GM19035 (cell line): ENCODE results near the gene MERTK.
"Not testable (repeated sequence)": the region's sequence is repeated elsewhere in the genome, so short reads cannot be mapped to it uniquely, and the experiment has no call there.

Experiments used
- ATAC-seq: cut with Tn5 transposase; IDR thresholded peaks from one replicate; pipeline ENCODE4 v1.9.1; 2021; ENCODE audit not compliant: unreplicated experiment

Gene MERTK

DNA sequence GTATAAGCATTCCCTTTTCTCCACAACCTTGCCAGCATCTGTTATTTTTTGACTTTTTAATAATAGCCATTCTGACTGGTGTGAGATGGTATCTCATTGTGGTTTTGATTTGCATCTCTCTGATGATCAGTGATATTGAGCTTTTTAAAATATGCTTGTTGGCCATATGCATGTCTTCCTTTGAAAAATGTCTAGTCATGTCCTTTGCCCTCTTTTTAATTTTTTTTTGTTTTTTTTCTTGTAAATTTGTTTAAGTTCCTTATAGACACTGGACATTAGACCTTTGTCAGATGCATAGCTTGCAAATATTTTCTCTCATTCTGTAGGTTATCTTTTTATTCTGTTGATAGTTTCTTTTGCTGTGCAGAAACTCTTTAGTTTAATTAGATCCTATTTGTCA, 171.4 kb downstream of the MERTK start:
- not testable (repeated sequence) for ATAC-seq

DNA sequence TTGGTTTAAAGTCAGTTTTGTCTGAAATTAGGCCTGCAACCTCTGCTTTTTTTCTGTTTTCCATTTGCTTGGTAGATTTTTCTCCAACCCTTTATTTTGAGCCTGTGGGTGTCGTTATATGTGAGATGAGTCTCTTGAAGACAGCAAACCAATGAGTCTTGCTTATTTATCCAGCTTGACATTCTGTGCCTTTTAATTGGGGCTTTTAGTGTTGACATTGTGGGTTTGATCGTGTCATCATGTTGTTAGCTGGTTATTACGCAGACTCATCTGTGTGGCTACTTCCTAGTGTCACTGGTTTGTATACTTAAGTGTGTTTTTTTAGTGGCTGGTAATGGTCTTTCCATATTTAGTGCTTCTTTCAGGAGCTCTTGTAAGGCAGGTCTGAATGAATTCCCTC, 175.5 kb downstream of the MERTK start:
- no peak for ATAC-seq

DNA sequence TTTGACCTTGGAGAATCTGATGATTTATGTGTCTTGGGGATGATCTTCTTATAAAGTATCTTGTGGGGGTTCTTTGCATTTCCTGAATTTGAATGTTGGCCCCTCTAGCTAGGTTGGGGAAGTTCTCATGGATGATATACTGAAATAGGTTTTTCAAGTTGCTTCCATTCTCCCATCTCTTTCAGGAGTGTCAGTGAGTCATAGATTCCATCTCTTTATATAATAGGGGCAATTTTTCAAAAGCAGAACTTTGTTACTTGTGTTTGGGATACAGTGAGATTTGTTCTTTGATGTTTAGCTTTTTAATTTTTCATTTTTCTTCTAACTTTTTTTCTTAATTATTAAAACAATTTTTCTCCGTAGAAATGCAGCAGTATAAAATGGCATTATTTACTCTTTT, 176.1 kb downstream of the MERTK start:
- ATAC-seq = no peak

DNA sequence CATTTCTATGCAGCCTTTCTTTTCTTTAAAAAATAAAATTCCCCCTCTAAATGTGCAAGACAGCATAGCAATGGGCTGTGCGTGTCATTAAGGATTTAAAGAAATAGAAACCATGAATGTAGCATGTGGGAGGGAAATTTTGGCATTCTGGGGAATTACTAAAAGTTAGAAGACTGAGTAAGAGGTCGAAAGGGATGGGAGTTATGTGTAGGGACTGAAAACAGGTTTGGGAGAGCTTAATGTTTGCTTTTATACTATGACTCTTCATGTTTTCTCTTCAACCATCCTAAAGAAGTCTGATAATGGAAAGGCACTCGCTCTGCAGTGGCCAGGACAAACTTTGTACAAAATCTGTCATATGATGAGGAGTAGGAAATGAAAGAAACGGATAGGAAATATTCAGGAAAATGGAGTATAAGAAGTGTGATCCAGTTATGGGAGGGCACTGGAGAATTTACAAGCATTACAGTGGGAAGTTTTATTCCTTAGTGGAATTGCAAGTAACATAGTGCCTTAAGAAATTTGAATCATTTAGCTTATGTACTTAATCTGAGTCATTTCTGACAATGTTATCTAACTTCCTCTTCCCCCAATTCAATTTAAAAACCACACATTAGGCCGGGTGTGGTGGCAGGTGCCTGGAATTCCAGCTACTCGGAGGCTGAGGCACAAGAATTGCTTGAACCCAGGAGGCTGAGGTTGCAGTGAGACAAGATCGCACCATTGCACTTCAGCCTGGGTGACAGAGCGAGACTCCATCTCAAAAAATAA, 177.3 kb downstream of the MERTK start:
- no peak for ATAC-seq

DNA sequence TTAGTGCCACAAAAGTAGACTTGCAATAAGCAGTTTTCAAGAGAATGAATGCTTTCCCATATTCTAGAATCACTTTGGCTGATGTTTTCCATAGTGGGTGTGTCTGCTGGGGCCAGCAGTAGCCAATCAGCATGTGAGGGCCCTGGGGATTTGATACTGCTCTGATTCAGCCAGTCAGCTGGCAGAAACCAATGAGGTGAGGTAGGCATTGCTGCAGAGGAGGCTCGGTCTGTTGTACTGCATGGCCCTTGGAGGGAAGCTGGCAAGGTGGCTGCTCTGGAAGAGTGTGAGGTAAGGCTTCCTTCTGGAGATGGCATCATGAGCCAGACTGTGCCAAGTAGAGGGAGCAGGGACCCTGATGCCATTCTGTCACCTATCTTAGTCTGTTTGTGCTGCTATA, 179.4 kb downstream of the MERTK start:
- no peak for ATAC-seq
